HCT116 (cell line): ENCODE measurements around the gene ZSCAN5A.
"Not testable (repeated sequence)": the region's sequence is repeated elsewhere in the genome, so short reads cannot be mapped to it uniquely, and the experiment has no call there.

Experiments
- POLR2A ChIP-seq: IDR thresholded peaks from 2 replicates; pipeline ENCODE4 v1.7.0; 2011; ENCODE audit warnings: borderline replicate concordance; ENCODE audit not compliant: insufficient read depth, insufficient read length; ENCODE audit errors: extremely low read depth
- RAD21 ChIP-seq: IDR thresholded peaks from 2 replicates; pipeline ENCODE4 v1.6.1; 2012; ENCODE audit warnings: low read depth, mild to moderate bottlenecking

- not testable (repeated sequence) for TF ChIP-seq POLR2A, RAD21
Measured at GRCh38 chr19:56248736-56249338, 65.8 kb downstream of the ZSCAN5A start.
